HepG2 (cell line): ENCODE data around the gene EMB. TPM values are rescaled to one million over a fixed set of nuclear protein-coding genes. Genes with fewer than 3 reads are reported as not detected.
"Not testable (repeated sequence)": the region's sequence is repeated elsewhere in the genome, so short reads cannot be mapped to it uniquely, and the experiment has no call there.

ENCODE experiments used
- ATAC-seq: fragments of 200-7000 bp; cut with Tn5 transposase; 3 replicates; pipeline ENCODE4 v1.9.1; 2020; ENCODE audit warnings: mild to moderate bottlenecking, moderate library complexity
- BruUV-seq: library from RNA; stranded (reverse); fragments of 400-500 nt; replicated peaks from 2 replicates; lab custom pipeline; 2021; lab: Mats Ljungman, UMichigan
- CTCF ChIA-PET: fragments of 300-600 bp; formaldehyde crosslinking; extraction: SDS; loops from one replicate; lab custom pipeline; 2021; ENCODE audit warnings: low total read pairs, inconsistent platforms, low intra/inter-chr PET ratio; lab: Yijun Ruan, JAX
- POLR2A ChIA-PET: fragments of 350-600 bp; sonication (Branson Sonifier 250); formaldehyde crosslinking; loops from one replicate; lab custom pipeline; 2020; ENCODE audit warnings: antibody characterized with exemption, inconsistent platforms; lab: Yijun Ruan, JAX
- DNase-seq: peaks from one replicate; pipeline ENCODE4 v3.0.0-alpha.2; 2015; ENCODE audit warnings: low spot score
- FAIRE-seq: peaks from 3 replicates; lab custom pipeline; 2011; peaks lifted over from hg19 to GRCh38; lab: Jason Lieb, UNC
- H2AFZ ChIP-seq: one replicate; pipeline ENCODE4 v1.6.1; 2011; ENCODE audit warnings: low read length, inconsistent platforms
- H3K27ac ChIP-seq: fragments of 300-600 bp; 3 replicates; pipeline ENCODE4 v1.8.0; 2011; ENCODE audit warnings: mixed run types, mild to moderate bottlenecking, mixed read lengths, low read length, inconsistent platforms; ENCODE audit not compliant: insufficient read depth; ENCODE audit errors: extremely low read length
- H3K27me3 ChIP-seq, 2 experiments: fragments of 200-600 bp in 1 of 2; 2 replicates in 1 of 2; 3 replicates in 1 of 2; pipeline versions ENCODE4 v1.6.0 to v1.8.0; 2011; ENCODE audit warnings: low read length in 2 of 2, mild to moderate bottlenecking in 2 of 2, moderate library complexity in 2 of 2, inconsistent platforms in 1 of 2; ENCODE audit not compliant: insufficient read depth in 2 of 2, control insufficient read depth in 1 of 2
- H3K36me3 ChIP-seq, 2 experiments: fragments of 200-600 bp in 1 of 2; replicated peaks in 1 of 2; 2 replicates in 1 of 2; 3 replicates in 1 of 2; pipeline versions ENCODE4 v1.5.1 to v1.8.0; 2011; ENCODE audit warnings: low read length in 2 of 2, inconsistent platforms in 1 of 2; ENCODE audit not compliant: insufficient read depth in 2 of 2, control insufficient read depth in 1 of 2
- H3K4me1 ChIP-seq: 2 replicates; pipeline ENCODE4 v1.5.1; 2012; ENCODE audit warnings: low read length, inconsistent platforms; ENCODE audit not compliant: insufficient read depth
- H3K4me2 ChIP-seq: 2 replicates; pipeline ENCODE4 v1.6.0; 2011; ENCODE audit warnings: low read depth, low read length, inconsistent platforms
- H3K4me3 ChIP-seq, 3 experiments: fragments of 200-600 bp in 1 of 3; sonication (generic), shearing (Covaris generic) in 1 of 3; replicated peaks in 1 of 3; 2 replicates each; pipeline ENCODE4 v1.5.1; 2011 to 2016; ENCODE audit warnings: low read length in 3 of 3, inconsistent platforms in 2 of 3, low read depth in 2 of 3, mild to moderate bottlenecking in 2 of 3, control low read depth in 1 of 3, mixed read lengths in 1 of 3; ENCODE audit not compliant: insufficient read depth in 1 of 3
- H3K79me2 ChIP-seq: one replicate; pipeline ENCODE4 v1.6.1; 2011; ENCODE audit warnings: low read length, inconsistent platforms; ENCODE audit not compliant: insufficient read depth
- H3K9ac ChIP-seq: 2 replicates; pipeline ENCODE4 v1.6.0; 2011; ENCODE audit warnings: mild to moderate bottlenecking, low read depth, low read length, inconsistent platforms; ENCODE audit not compliant: insufficient read depth
- H3K9me3 ChIP-seq: 2 replicates; pipeline ENCODE4 v1.5.1; 2012; ENCODE audit warnings: mild to moderate bottlenecking, low read length
- H4K20me1 ChIP-seq: 2 replicates; pipeline ENCODE4 v1.6.0; 2011; ENCODE audit warnings: inconsistent platforms, mild to moderate bottlenecking, low read length, moderate library complexity; ENCODE audit not compliant: insufficient read depth
- WGBS: methylation state at CpG from one replicate; pipeline ENCODE4 v1.1.6; 2017; ENCODE audit warnings: low lambda C conversion rate; 5-methylcytosine and 5-hydroxymethylcytosine counted together
- in situ Hi-C: cut with HindIII; loops from 2 replicates; pipeline ENCODE4 v1.10.0; 2017; ENCODE audit warnings: low pct_unique_long_range_greater_than_20kb; ENCODE audit not compliant: extremely low pct_ligation_motif_present
- intact Hi-C: fragments of 100-400 bp; cut with micrococcal nuclease; formaldehyde crosslinking; loops from one replicate; pipeline ENCODE4 v1.10.0; 2022; ENCODE audit not compliant: unreplicated experiment
- polyA plus RNA-seq, 8 experiments: library from polyadenylated mRNA; depleted of rRNA in 3 of 8; stranded (reverse) in 7 of 8; unstranded in 1 of 8; fragments of >200 nt; fragmentation: Illumina TruSeq in 4 of 8; extraction: Trizol in 4 of 8; gene quantifications; 2 replicates each; pipeline versions ENCODE4 v1.2.1 to v1.2.3, GENCODE V29; 2011 to 2016; ENCODE audit warnings: low read depth in 4 of 8, missing spikeins in 1 of 8, mixed read lengths in 1 of 8; ENCODE audit not compliant: insufficient read depth in 1 of 8
- total RNA-seq, 5 experiments: library from RNA; depleted of rRNA; stranded (reverse); fragments of >200 nt; fragmentation: Illumina TruSeq; extraction: Trizol; gene quantifications; 2 replicates each; pipeline ENCODE4 v1.2.3, GENCODE V29; 2016; ENCODE audit warnings: low read depth in 1 of 5
- TF ChIP-seq, protein P1 (sequence below): IDR thresholded peaks from 2 replicates; pipeline ENCODE4 v1.6.1; 2016; ENCODE audit warnings: mild to moderate bottlenecking

The EMB gene
- total and polyA plus RNA-seq, 2 of the 13 experiments (the other 11 are each of a cell fraction or from before 2014, with no cell fraction given), result 0.01 TPM; not detected in 1

DNA sequence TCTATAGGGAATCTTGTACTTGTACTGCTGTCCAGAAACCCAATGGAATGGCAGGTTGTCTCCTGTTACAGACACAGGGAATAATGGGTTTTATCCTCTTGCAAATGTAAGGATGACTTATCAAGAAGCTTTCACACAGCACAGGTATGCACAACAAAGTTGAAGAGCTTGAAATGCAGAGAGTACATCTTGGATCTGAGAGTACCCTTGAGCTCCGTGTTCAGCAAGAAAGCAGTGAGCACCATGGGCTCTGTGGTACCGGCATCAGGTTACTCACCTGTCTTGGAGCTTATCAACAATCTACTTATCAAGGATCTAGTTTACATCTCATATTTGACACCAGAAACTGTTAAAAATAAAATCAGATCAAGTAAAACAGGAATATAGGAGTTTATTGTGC, 22.0 kb upstream of the EMB start (continued):
- TF ChIP-seq, protein P1, sequence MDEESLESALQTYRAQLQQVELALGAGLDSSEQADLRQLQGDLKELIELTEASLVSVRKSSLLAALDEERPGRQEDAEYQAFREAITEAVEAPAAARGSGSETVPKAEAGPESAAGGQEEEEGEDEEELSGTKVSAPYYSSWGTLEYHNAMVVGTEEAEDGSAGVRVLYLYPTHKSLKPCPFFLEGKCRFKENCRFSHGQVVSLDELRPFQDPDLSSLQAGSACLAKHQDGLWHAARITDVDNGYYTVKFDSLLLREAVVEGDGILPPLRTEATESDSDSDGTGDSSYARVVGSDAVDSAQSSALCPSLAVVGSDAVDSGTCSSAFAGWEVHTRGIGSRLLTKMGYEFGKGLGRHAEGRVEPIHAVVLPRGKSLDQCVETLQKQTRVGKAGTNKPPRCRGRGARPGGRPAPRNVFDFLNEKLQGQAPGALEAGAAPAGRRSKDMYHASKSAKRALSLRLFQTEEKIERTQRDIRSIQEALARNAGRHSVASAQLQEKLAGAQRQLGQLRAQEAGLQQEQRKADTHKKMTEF, result no peak

DNA sequence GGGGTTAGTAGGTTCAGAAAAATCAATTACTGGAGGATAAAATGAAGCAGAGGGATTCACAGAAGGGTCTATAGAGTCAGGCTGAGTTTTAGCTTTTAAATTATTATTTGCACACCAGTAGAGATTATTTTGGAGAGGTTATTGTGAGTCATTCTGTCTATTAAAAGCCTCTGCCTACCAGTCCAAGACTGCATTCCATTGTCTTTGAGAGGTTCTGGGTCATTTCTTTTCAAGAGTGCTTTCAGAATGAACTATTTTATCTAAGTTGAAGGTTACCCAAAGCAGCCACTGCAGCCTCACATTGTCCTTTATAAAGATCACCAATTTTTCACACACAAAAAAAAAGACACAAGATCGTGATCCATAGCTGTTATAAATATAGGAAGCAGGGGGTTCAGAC, 21.5 kb upstream of the EMB start:
- in situ Hi-C loops, CTCF ChIA-PET, H2AFZ ChIP-seq, H3K27ac ChIP-seq, intact Hi-C loops, H3K27me3 ChIP-seq, H3K79me2 ChIP-seq, H3K36me3 ChIP-seq, ATAC-seq, DNase-seq, FAIRE-seq, H3K4me2 ChIP-seq, POLR2A ChIA-PET, BruUV-seq, H3K9ac ChIP-seq, H3K4me3 ChIP-seq, H4K20me1 ChIP-seq, H3K4me1 ChIP-seq: not testable (repeated sequence)
- WGBS, result 0% methylated on average over 1 of the region's 1 CpG
- H3K9me3 ChIP-seq, result peaks cover 40% of the 10 kb centered on the region

DNA sequence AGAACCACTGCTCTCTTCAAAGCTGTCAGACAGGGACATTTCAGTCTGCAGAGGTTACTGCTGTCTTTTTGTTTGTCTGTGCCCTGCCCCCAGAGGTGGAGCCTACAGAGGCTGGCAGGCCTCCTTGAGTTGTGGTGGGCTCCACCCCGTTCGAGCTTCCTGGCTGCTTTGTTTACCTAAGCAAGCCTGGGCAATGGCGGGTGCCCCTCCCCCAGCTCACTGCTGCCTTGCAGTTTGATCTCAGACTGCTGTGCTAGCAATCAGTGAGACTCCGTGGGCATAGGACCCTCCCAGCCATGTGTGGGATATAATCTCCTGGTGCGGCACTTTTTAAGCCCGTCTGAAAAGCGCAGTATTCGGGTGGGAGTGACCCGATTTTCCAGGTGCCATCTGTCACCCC, 17.3 kb upstream of the EMB start:
- H4K20me1 ChIP-seq, H3K9ac ChIP-seq, DNase-seq, H3K27me3 ChIP-seq, POLR2A ChIA-PET, FAIRE-seq, H2AFZ ChIP-seq, in situ Hi-C loops, intact Hi-C loops, H3K27ac ChIP-seq, BruUV-seq, H3K4me2 ChIP-seq, CTCF ChIA-PET, H3K4me3 ChIP-seq, H3K79me2 ChIP-seq, ATAC-seq, H3K36me3 ChIP-seq, H3K4me1 ChIP-seq: not testable (repeated sequence)
- H3K9me3 ChIP-seq, result peaks cover 19% of the 10 kb centered on the region
- 0% methylated on average over 1 of the region's 9 CpGs for WGBS

DNA sequence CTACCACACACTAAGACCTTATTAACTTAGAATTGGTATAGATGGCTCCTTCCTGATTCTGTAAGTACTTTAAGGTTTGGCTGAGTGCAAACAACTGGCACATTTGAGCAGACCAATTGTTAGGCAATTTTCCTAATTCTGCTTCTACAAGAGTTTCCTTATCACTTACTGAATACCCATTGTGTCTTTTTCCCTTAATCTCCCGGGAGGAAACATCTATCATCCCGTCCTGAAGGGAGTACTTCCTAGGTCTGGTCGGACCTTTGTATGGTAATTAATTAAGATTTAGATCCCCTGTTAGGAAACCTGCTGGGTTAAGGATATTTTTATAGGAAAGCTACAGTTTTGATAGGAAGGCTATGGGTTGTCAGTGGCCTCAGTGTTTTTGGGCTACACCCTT, 8.2 kb upstream of the EMB start:
- H4K20me1 ChIP-seq, ATAC-seq, H3K4me1 ChIP-seq, H3K27me3 ChIP-seq, H3K4me2 ChIP-seq, FAIRE-seq, H3K9ac ChIP-seq, BruUV-seq, CTCF ChIA-PET, POLR2A ChIA-PET, intact Hi-C loops, H3K27ac ChIP-seq, DNase-seq, H2AFZ ChIP-seq, in situ Hi-C loops, H3K79me2 ChIP-seq, H3K36me3 ChIP-seq, H3K4me3 ChIP-seq: not testable (repeated sequence)
- peaks cover 38% of the 10 kb centered on the region for H3K9me3 ChIP-seq
- 2% methylated on average over 3 of the region's 3 CpGs for WGBS
